ENCODE measurements around the gene BCL2L15.

The BCL2L15 gene

DNA sequence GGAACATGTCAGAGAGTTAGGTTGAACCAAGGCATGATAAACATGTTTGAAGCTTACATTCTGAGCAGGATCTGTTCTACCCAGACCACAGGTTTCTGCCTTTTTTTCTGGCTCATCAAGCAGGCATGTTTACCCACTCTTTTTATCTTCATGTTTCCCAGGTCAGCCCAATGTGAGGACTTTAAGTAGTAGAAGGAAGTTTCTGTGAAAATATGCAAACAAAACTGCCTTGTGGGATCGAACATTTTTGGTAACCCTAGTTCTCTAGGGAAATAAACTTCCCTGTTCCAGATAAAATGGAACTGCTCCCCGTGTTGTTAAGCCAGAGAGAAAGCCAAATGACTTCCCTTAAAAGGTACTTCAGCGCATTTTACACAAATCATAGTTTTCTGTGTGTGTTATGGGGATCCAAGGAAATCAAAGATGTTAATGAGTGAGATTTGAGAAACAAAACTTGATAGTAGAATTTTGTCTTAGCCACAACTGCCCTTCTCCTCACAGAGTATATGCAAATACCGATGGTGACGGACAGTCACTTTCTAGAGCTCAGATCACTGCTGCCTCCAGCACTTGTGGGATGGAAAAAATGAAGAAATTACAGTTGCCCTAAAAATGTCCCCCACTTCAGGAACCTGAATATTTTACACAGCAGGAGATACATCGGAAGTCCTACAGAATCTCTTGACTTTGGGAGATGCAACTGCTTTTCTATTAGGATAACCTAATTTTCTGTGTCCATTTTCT lies 41.0 kb upstream of the BCL2L15 start:
- H3K4me3 ChIP-seq (ENCODE audit: low read depth in 1 of 2, low read length in 1 of 2) = peak overlapping the region; percentile 87 to 97
- no peaks in the 10 kb centered on the region for H3K27me3 ChIP-seq
- H3K27ac ChIP-seq = peak overlapping the region; percentile 95
- H3K9me3 ChIP-seq = no peaks in the 10 kb centered on the region
- peaks cover 43% of the 10 kb centered on the region in 2 experiments for H3K4me1 ChIP-seq (ENCODE audit: control insufficient read depth in 1 of 2, insufficient read depth in 1 of 2, low read depth in 1 of 2, low read length in 1 of 2)
- no peaks in the 10 kb centered on the region for H3K36me3 ChIP-seq
- TF ChIP-seq, protein P1, sequence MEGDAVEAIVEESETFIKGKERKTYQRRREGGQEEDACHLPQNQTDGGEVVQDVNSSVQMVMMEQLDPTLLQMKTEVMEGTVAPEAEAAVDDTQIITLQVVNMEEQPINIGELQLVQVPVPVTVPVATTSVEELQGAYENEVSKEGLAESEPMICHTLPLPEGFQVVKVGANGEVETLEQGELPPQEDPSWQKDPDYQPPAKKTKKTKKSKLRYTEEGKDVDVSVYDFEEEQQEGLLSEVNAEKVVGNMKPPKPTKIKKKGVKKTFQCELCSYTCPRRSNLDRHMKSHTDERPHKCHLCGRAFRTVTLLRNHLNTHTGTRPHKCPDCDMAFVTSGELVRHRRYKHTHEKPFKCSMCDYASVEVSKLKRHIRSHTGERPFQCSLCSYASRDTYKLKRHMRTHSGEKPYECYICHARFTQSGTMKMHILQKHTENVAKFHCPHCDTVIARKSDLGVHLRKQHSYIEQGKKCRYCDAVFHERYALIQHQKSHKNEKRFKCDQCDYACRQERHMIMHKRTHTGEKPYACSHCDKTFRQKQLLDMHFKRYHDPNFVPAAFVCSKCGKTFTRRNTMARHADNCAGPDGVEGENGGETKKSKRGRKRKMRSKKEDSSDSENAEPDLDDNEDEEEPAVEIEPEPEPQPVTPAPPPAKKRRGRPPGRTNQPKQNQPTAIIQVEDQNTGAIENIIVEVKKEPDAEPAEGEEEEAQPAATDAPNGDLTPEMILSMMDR (IDR thresholded peaks at IDR 0.05) = no peak

DNA sequence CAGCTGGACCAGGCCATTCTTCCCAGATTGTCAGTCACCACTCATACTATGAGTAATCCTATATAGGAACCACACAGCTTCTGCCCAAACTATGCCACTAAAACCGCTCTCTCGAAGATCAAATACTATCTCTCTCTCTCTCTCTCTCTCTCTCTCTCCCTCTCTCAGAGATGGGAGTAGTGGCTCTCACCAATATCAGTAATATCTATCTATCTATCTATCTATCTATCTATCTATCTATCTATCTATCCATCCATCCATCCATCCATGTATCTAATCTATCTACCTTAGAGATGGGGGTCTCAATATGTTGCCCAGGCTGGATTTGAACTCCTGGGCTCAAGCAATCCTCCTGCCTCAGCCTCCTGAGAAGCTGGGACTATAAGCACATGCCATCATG lies 37.1 kb upstream of the BCL2L15 start:
- Histone ChIP-seq H3K27me3 (no peaks in the 10 kb centered on the region), H3K4me3 (ENCODE audit: low read depth in 1 of 2, low read length in 1 of 2) (no peak overlapping the region), H3K36me3 (no peaks in the 10 kb centered on the region), H3K9me3 (no peaks in the 10 kb centered on the region), H3K27ac (no peak overlapping the region), H3K4me1 (ENCODE audit: control insufficient read depth in 1 of 2, insufficient read depth in 1 of 2, low read depth in 1 of 2, low read length in 1 of 2) (peaks cover 11 to 12% of the 10 kb centered on the region in 2 experiments)
- TF ChIP-seq, protein P1 (IDR thresholded peaks at IDR 0.05) = no peak

DNA sequence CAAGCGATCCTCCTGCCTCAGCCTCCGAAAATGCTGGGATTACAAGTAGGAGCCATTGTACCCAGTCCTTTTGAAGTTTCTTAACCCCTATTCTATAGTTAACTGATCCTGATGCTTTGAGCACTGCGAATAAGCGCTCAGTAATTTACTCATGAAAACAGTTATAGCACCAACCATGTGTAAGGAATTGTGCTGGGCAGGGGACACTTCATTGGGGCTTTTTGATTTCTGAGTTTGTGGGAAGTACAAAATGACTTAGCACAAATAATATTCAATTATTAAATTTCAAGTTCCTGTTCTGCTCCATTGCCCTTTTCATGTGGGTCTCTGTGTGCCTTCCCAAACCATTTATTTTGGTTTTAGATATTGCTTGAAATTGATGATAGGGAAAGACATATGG lies 35.6 kb upstream of the BCL2L15 start:
- no peak overlapping the region for H3K4me3 ChIP-seq (ENCODE audit: low read depth in 1 of 2, low read length in 1 of 2)

DNA sequence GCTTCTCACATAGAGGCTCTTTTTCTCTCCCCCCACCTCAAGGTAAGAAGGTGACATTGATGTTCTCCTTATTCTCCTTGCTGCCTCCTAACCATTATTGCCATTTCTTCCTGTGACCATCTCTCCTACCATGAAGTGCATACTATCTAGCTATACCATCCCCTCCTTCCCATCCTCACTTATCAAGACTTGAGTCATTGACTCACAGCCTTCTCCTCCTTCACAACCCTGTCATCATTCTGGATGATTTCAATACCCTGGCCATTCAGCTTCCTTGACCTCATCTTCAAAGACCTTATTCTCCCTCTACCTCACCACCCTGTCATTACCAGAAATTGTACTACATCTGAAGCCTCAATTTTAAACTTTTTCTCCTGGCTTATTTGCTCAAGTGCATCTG lies 30.9 kb upstream of the BCL2L15 start:
- TF ChIP-seq, protein P1 (IDR thresholded peaks at IDR 0.05) = no peak
- no peaks in the 10 kb centered on the region for H3K36me3 ChIP-seq

More for the DNA sequence above, 35.6 kb upstream of the BCL2L15 start:
- Histone ChIP-seq H3K4me1 (ENCODE audit: control insufficient read depth in 1 of 2, insufficient read depth in 1 of 2, low read depth in 1 of 2, low read length in 1 of 2) (no peaks in the 10 kb centered on the region), H3K27ac (no peak overlapping the region), H3K9me3 (no peaks in the 10 kb centered on the region), H3K36me3 (no peaks in the 10 kb centered on the region), H3K27me3 (no peaks in the 10 kb centered on the region)
- TF ChIP-seq, protein P1 (IDR thresholded peaks at IDR 0.05) = no peak

DNA sequence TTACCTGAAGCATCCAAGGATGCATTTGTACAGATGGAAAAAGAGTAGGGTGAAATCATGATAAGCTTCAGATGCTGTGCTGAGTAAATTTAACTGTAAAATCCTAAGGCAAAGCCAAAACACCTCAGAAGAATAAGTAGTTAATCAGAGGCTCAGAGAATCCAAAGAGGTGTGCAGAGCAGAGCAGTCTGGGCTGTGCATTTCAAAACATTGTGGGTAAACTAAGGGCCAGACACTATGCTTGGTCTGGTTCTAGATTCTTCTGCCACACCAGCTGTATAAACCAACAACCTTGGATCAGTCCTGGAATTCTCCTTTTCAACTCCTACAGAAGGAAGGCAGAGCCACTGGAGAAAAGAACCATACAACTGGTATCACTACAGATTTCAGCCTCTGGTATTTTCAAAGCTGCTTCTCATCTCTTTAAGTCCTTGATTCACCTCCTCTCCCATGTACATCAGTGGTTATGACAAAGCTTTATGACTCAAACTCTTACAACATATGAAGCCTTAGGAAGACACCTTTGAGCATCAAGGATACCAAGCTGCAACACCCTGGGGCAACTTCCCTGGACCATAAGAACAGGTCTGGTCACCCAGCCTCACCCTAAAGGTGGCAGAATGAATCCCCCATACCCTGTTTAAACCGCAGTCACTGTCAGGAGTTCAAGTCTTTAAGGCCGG lies 30.2 kb upstream of the BCL2L15 start:
- TF ChIP-seq, protein P1 (IDR thresholded peaks at IDR 0.05) = no peak
- Histone ChIP-seq H3K27ac (no peak overlapping the region), H3K4me1 (ENCODE audit: control insufficient read depth in 1 of 2, insufficient read depth in 1 of 2, low read depth in 1 of 2, low read length in 1 of 2) (peaks cover 0 to 4% of the 10 kb centered on the region in 2 experiments), H3K36me3 (no peaks in the 10 kb centered on the region), H3K9me3 (no peaks in the 10 kb centered on the region), H3K27me3 (no peaks in the 10 kb centered on the region), H3K4me3 (ENCODE audit: low read depth in 1 of 2, low read length in 1 of 2) (no peak overlapping the region)

More for the DNA sequence above, 30.9 kb upstream of the BCL2L15 start:
- H3K27ac ChIP-seq = no peak overlapping the region
- no peaks in the 10 kb centered on the region for H3K9me3 ChIP-seq
- H3K4me1 ChIP-seq (ENCODE audit: control insufficient read depth in 1 of 2, insufficient read depth in 1 of 2, low read depth in 1 of 2, low read length in 1 of 2) = peaks cover 0 to 4% of the 10 kb centered on the region in 2 experiments
- H3K27me3 ChIP-seq = no peaks in the 10 kb centered on the region
- H3K4me3 ChIP-seq (ENCODE audit: low read depth in 1 of 2, low read length in 1 of 2) = no peak overlapping the region

Measured in neutrophil (primary cell).